Naive thymus-derived CD4-positive, alpha-beta T cell (primary cell): ENCODE results near the gene ATRN. TPM values are rescaled to one million over a fixed set of nuclear protein-coding genes. Genes with fewer than 3 reads are reported as not detected.

Experiments used
- ATAC-seq: fragments of 150-1000 bp; cut with Tn5 transposase; 2 replicates; pipeline ENCODE4 v1.10.0; 2021; ENCODE audit warnings: mild to moderate bottlenecking, moderate library complexity
- CTCF ChIA-PET: fragments of 350-600 bp; sonication (Branson Sonifier 250); formaldehyde crosslinking; loops from one replicate; lab custom pipeline; 2021; ENCODE audit warnings: antibody characterized with exemption; lab: Charles Lee
- POLR2A ChIA-PET: fragments of 350-600 bp; sonication (Branson Sonifier 250); formaldehyde crosslinking; loops from one replicate; lab custom pipeline; 2021; ENCODE audit warnings: antibody characterized with exemption, inconsistent platforms; lab: Charles Lee
- DNase-seq, 9 donors: peaks; one replicate each; pipeline versions ENCODE4 v3.0.0 to v3.0.0-alpha.2; 2020 to 2022; ENCODE audit warnings: mixed read lengths in 1 of 9
- H3K27ac ChIP-seq: one replicate; pipeline ENCODE4 v1.7.0; 2013; ENCODE audit warnings: mild to moderate bottlenecking, low read depth, low read length, moderate library complexity
- H3K27me3 ChIP-seq, 2 donors: one replicate each; pipeline ENCODE4 v1.7.0; 2013; ENCODE audit warnings: low read length in 2 of 2, mild to moderate bottlenecking in 2 of 2, moderate library complexity in 2 of 2; ENCODE audit not compliant: control insufficient read depth in 2 of 2, insufficient read depth in 2 of 2
- H3K36me3 ChIP-seq, 3 experiments: 1 replicate in 2 of 3; 2 replicates in 1 of 3; pipeline ENCODE4 v1.7.0; 2013; ENCODE audit warnings: low read length in 3 of 3, mild to moderate bottlenecking in 3 of 3, moderate library complexity in 1 of 3; ENCODE audit not compliant: insufficient read depth in 3 of 3, control insufficient read depth in 2 of 3
- H3K4me1 ChIP-seq, 2 donors: one replicate each; pipeline ENCODE4 v1.7.0; 2013; ENCODE audit warnings: low read length in 2 of 2, mild to moderate bottlenecking in 2 of 2, moderate library complexity in 1 of 2; ENCODE audit not compliant: control insufficient read depth in 2 of 2, insufficient read depth in 2 of 2
- H3K4me3 ChIP-seq: 2 replicates; pipeline ENCODE4 v1.7.0; 2013; ENCODE audit warnings: mild to moderate bottlenecking, low read length
- H3K9me3 ChIP-seq, 3 experiments: 1 replicate in 2 of 3; 2 replicates in 1 of 3; pipeline ENCODE4 v1.7.0; 2013; ENCODE audit warnings: low read length in 3 of 3; ENCODE audit not compliant: control insufficient read depth in 2 of 3
- H3K27ac Mint-ChIP-seq, 9 donors: one replicate each; pipeline ENCODE4 v1.8.0; 2020 to 2022; ENCODE audit warnings: mixed read lengths in 9 of 9, mild to moderate bottlenecking in 8 of 9, moderate library complexity in 5 of 9, inconsistent platforms in 2 of 9
- H3K27me3 Mint-ChIP-seq, 5 donors: one replicate each; pipeline ENCODE4 v1.8.0; 2021 to 2022; ENCODE audit warnings: mixed read lengths in 5 of 5, mild to moderate bottlenecking in 1 of 5
- H3K36me3 Mint-ChIP-seq, 5 donors: one replicate each; pipeline ENCODE4 v1.8.0; 2020 to 2022; ENCODE audit warnings: mixed read lengths in 5 of 5, mild to moderate bottlenecking in 3 of 5, inconsistent platforms in 1 of 5
- H3K4me1 Mint-ChIP-seq, 7 donors: one replicate each; pipeline ENCODE4 v1.8.0; 2020 to 2022; ENCODE audit warnings: mixed read lengths in 7 of 7, mild to moderate bottlenecking in 3 of 7, inconsistent platforms in 1 of 7
- H3K4me3 Mint-ChIP-seq, 10 donors: one replicate each; pipeline ENCODE4 v1.8.0; 2020 to 2022; ENCODE audit warnings: mild to moderate bottlenecking in 10 of 10, mixed read lengths in 10 of 10, moderate library complexity in 6 of 10, inconsistent platforms in 2 of 10
- H3K9me3 Mint-ChIP-seq, 11 donors: one replicate each; pipeline ENCODE4 v1.8.0; 2020 to 2022; ENCODE audit warnings: mixed read lengths in 11 of 11, mild to moderate bottlenecking in 4 of 11, inconsistent platforms in 1 of 11, moderate library complexity in 1 of 11
- intact Hi-C, 2 donors: fragments of 100-400 bp; cut with micrococcal nuclease; formaldehyde crosslinking; loops; one replicate each; pipeline ENCODE4 v1.15.1; 2023
- polyA plus RNA-seq, 2 donors: library from polyadenylated mRNA; unstranded; fragments of 300-500 nt; fragmentation: Illumina TruSeq; gene quantifications; one replicate each; pipeline ENCODE4 v1.2.3, GENCODE V29; 2021
- total RNA-seq, 6 experiments: library from RNA in 5 of 6; stranded (reverse) in 5 of 6; gene quantifications; 1 replicate in 5 of 6; 2 replicates in 1 of 6; pipeline ENCODE4 v1.2.3 and lab custom pipeline; 2021 to 2026

ATRN gene
- total and polyA plus RNA-seq, 7 experiments from 2014 or later: 9.2 to 17.5 (median 12.9) TPM

DNA sequence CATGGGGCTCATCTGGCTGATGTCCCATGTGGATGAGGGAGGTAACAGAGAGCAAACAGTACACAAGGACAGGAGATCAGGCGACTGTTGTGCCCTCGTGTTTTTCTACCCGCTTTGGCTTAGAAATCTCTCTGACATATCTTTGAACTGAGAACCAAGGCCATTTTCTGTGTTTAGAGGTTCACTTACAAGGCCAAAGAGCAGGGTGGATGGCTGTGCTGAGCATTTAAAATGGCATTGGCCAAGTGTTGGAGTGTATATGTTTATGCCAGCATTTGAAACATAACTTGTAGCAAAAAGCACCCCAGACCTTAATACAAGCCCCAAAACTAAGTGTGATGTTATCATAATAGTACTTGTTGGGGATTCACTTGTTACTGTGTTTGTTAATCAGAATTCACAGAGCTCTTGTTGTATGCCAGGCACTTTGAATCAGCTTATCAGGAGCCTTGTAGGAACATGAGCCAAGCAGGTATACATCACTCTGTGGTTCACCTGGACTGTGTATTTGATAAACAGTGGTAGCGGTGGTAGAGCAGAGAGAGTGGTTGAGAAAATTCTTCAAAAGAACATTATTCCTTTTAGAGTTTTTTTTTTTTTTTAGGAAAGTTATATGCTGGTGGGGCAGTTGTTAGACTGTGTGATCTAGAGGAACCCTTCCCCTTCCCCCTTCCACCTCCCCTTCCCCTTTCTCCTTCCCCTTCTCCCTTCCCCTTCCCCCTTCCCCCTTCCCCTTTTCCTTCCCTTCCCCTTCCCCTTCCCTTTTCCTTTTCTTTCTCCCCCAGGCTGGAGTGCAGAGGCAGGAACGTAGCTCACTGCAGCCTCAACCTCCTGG lies 71.3 kb downstream of the ATRN start:
- DNase-seq: no peak
- peaks cover 0 to 2% (median 0%) of the 10 kb centered on the region in 11 donors for H3K9me3 Mint-ChIP-seq
- no peaks in the 10 kb centered on the region for H3K27me3 Mint-ChIP-seq
- no peaks in the 10 kb centered on the region for H3K9me3 ChIP-seq
- H3K36me3 Mint-ChIP-seq: peaks cover 8 to 53% (median 25%) of the 10 kb centered on the region in 5 donors
- no peaks in the 10 kb centered on the region for H3K4me1 ChIP-seq
- no peak overlapping the region for H3K27ac Mint-ChIP-seq
- no peak for ATAC-seq
- POLR2A ChIA-PET: no interaction called here
- no peak overlapping the region for H3K4me3 Mint-ChIP-seq
- CTCF ChIA-PET: no interaction called here
- no peaks in the 10 kb centered on the region for H3K27me3 ChIP-seq
- no peak overlapping the region for H3K4me3 ChIP-seq
- H3K27ac ChIP-seq: no peak overlapping the region
- intact Hi-C loops: no loop called here
- peaks cover 0 to 19% (median 5%) of the 10 kb centered on the region in 3 experiments for H3K36me3 ChIP-seq
- H3K4me1 Mint-ChIP-seq: peaks cover 0 to 9% (median 4%) of the 10 kb centered on the region in 7 donors

DNA sequence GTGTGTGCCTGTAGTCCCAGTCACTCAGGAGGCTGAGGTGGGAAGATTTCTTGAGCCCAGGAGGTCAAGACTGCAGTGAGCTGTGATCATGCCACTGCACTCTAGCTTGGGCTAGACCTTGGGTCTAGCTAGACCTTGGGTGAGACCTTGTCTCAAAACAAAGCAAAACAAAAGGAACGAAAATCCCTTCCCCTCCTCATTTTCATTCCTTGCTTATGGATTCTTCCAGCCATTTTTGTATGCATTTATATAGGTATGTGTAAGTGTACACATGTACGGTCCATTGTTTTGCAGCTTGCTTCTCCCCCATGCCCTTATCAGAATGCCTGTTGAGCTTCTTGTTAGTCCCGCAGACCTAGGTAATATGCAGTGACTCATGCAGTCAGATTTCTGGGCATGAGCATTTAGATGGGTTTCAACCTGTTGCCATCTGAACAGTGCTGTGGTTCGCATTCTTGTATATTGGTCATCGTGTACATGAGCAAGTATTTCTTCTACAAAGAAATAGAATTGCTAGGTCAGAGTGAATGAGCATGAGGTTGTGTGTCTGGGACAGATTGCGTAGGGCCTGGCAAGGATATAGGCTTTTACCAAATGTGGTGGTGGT lies 73.2 kb downstream of the ATRN start:
- no peak for DNase-seq
- H3K9me3 ChIP-seq: no peaks in the 10 kb centered on the region
- Mint-ChIP-seq H3K27me3 (no peaks in the 10 kb centered on the region), H3K27ac (peak overlapping the region in 1 of 9 donors; percentile 51), H3K4me3 (no peak overlapping the region), H3K9me3 (no peaks in the 10 kb centered on the region), H3K36me3 (peaks cover under 1 to 51% (median 18%) of the 10 kb centered on the region in 5 donors), H3K4me1 (peaks cover 0 to 10% (median 2%) of the 10 kb centered on the region in 7 donors)
- H3K4me3 ChIP-seq: no peak overlapping the region
- POLR2A ChIA-PET: no interaction called here
- no peaks in the 10 kb centered on the region for H3K4me1 ChIP-seq
- intact Hi-C loops: no loop called here
- no peaks in the 10 kb centered on the region for H3K27me3 ChIP-seq
- peaks cover 0 to 22% (median 5%) of the 10 kb centered on the region in 3 experiments for H3K36me3 ChIP-seq
- ATAC-seq: no peak
- CTCF ChIA-PET: interaction anchor here (0.6 kb wide), 1 partner anchor 31 kb away, joined by 3 read pairs; no protein-coding TSS in a partner anchor
- no peak overlapping the region for H3K27ac ChIP-seq

DNA sequence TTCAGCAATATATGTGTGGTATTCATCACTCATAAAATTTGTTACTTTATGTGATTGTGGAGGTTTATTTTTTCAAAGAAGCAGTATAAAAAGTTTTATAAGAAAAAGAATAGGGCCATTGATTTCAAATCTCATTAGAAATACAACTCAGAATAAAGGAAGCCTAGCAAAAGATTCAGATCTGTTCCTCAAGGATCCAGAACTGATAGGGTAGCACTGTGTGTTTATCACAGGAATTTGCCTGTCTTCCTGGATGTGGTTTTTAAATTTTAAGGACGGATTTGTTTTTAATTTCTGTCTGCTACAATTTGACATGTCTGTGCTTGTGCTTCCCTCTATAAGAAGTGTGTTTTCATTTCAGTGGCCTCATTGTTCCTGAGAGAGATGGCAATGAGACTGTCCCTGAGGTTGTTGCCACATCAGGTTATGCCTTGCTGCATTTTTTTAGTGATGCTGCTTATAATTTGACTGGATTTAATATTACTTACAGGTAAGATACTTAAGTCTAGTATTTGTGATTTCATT lies 74.6 kb downstream of the ATRN start:
- no peak overlapping the region for H3K4me3 ChIP-seq
- Mint-ChIP-seq H3K27ac (no peak overlapping the region), H3K4me3 (no peak overlapping the region), H3K4me1 (peaks cover 0 to 4% (median 0%) of the 10 kb centered on the region in 7 donors), H3K9me3 (no peaks in the 10 kb centered on the region), H3K36me3 (peaks cover under 1 to 49% (median 17%) of the 10 kb centered on the region in 5 donors), H3K27me3 (no peaks in the 10 kb centered on the region)
- DNase-seq: no peak
- CTCF ChIA-PET: no interaction called here
- no peak for ATAC-seq
- intact Hi-C loops: no loop called here
- POLR2A ChIA-PET: no interaction called here
- H3K36me3 ChIP-seq: peaks cover 0 to 25% (median 5%) of the 10 kb centered on the region in 3 experiments
- H3K9me3 ChIP-seq: no peaks in the 10 kb centered on the region
- H3K27me3 ChIP-seq: no peaks in the 10 kb centered on the region
- H3K4me1 ChIP-seq: no peaks in the 10 kb centered on the region
- no peak overlapping the region for H3K27ac ChIP-seq

DNA sequence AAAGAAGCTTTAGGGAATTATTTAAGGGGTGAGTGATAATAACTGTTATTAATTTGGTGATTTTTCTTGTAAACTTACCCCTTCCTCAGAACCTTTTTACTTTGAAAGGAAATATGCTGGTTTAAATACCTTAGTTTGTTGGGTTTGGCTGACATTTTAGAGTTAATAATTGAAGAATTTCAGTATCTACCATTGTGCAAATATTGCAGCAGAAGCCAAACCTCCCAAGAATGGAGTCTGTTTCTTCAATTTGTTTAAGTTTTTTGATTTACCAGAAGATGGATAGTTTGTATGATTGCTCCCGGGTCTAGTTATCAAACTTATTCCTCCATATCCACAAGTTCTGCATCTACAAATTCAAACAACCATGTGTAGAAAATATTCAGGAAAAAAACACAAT lies 77.1 kb downstream of the ATRN start:
- ChIA-PET CTCF (no interaction called here), POLR2A (no interaction called here)
- Histone ChIP-seq H3K9me3 (no peaks in the 10 kb centered on the region), H3K36me3 (peaks cover 0 to 24% (median 4%) of the 10 kb centered on the region in 3 experiments), H3K27ac (no peak overlapping the region), H3K4me3 (no peak overlapping the region), H3K4me1 (no peaks in the 10 kb centered on the region), H3K27me3 (no peaks in the 10 kb centered on the region)
- Mint-ChIP-seq H3K9me3 (no peaks in the 10 kb centered on the region), H3K27me3 (no peaks in the 10 kb centered on the region), H3K27ac (no peak overlapping the region), H3K36me3 (peaks cover 5 to 57% (median 22%) of the 10 kb centered on the region in 5 donors), H3K4me1 (peaks cover 0 to 6% (median 0%) of the 10 kb centered on the region in 7 donors), H3K4me3 (no peak overlapping the region)
- intact Hi-C loops: no loop called here
- DNase-seq (no peak), ATAC-seq (no peak)

DNA sequence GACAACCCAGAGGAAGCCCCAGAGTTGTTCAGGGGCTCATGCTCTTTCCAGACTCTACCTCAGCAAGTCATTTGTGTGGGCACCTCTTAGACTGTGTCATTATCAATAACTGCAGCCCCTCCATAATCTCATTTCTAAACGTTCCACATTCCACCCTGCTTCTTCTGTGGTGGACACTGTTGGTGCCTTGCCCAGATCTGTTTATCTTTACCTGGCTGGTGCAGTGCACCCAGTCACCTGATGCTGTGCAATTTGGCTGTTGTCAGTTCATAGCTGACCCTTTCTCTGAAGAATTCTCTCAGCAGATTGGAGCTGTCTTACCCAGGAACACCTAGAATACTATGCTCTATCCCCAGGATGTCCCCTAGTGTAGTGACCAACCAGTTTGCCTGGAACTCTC lies 80.0 kb downstream of the ATRN start:
- Histone ChIP-seq H3K9me3 (no peaks in the 10 kb centered on the region), H3K27me3 (no peaks in the 10 kb centered on the region), H3K4me3 (no peak overlapping the region), H3K4me1 (no peaks in the 10 kb centered on the region), H3K27ac (no peak overlapping the region), H3K36me3 (peaks cover 0 to 17% (median 0%) of the 10 kb centered on the region in 3 experiments)
- ATAC-seq (no peak), DNase-seq (no peak)
- Mint-ChIP-seq H3K4me3 (no peak overlapping the region), H3K4me1 (peaks cover 0 to 6% (median 0%) of the 10 kb centered on the region in 7 donors), H3K27me3 (no peaks in the 10 kb centered on the region), H3K9me3 (no peaks in the 10 kb centered on the region), H3K36me3 (peaks cover 2 to 63% (median 22%) of the 10 kb centered on the region in 5 donors), H3K27ac (no peak overlapping the region)
- CTCF ChIA-PET: interaction anchor here (0.5 kb wide), 1 partner anchor 331 kb away, joined by 5 read pairs; no protein-coding TSS in a partner anchor
- POLR2A ChIA-PET: no interaction called here
- intact Hi-C loops: no loop called here

DNA sequence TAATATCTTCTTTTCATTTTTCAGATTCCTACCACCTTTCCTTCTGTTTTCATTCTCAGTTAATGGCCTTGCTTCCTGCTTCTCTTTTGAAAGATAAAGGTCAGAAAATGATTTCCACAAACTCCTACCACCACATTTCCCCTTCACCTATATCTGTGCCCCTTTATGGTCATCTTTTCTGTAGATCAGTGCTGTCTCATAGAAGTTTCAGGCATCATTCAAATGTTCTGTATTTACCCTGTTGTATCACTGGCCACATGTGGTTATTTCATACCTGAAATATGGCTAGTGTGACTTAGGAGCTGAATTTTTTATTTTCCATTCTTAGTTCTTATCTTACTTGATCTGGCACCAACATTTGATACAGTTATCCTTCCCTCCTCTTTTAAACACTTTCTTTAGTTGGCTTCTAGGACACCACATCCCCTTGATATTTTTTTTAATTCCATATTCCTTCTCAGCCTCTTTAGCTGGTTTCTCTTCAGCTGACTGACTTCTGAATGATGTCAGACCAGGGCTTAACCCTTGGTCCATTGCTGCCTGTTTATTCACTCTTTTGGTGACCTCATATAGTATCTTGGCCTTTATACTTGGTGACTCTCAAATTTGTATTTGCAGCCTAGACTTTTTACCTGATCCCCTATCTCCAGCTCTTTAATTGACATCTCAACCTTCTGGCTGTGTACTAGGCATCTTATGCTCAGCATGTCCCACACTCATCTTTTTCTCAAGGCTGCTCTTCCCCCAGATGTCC lies 81.0 kb downstream of the ATRN start:
- ChIA-PET POLR2A (interaction anchor here (0.5 kb wide), 1 partner anchor 940 kb away, joined by 3 read pairs; no protein-coding TSS in a partner anchor), CTCF (no interaction called here)
- H3K27me3 Mint-ChIP-seq: no peaks in the 10 kb centered on the region
- peaks cover 0 to 17% (median 0%) of the 10 kb centered on the region in 3 experiments for H3K36me3 ChIP-seq
- H3K4me1 Mint-ChIP-seq: peaks cover 0 to 6% (median 0%) of the 10 kb centered on the region in 7 donors
- no peak overlapping the region for H3K27ac ChIP-seq
- no peaks in the 10 kb centered on the region for H3K27me3 ChIP-seq
- intact Hi-C loops: no loop called here
- DNase-seq (no peak), ATAC-seq (no peak)
- H3K9me3 ChIP-seq: no peaks in the 10 kb centered on the region
- no peak overlapping the region for H3K4me3 ChIP-seq
- no peaks in the 10 kb centered on the region for H3K4me1 ChIP-seq
- peaks cover 2 to 59% (median 21%) of the 10 kb centered on the region in 5 donors for H3K36me3 Mint-ChIP-seq
- H3K4me3 Mint-ChIP-seq: no peak overlapping the region
- peak overlapping the region in 2 of 9 donors; percentile 28 to 49 for H3K27ac Mint-ChIP-seq
- H3K9me3 Mint-ChIP-seq: no peaks in the 10 kb centered on the region
